Inflammatory macrophage treated with lipopolysaccharide for 1 hour (primary cell): Measurements from ENCODE around the gene NR0B2.
"Not testable (repeated sequence)": the region's sequence is repeated elsewhere in the genome, so short reads cannot be mapped to it uniquely, and the experiment has no call there.

Experiments used
- DNase-seq, 2 donors: peaks; one replicate each; pipeline ENCODE4 v3.0.0-alpha.2; 2020 to 2022

The NR0B2 gene

GRCh38 chr1:26913754-26914619, at the start of gene NR0B2:
Gene NR0B2 (minus strand): TSS chr1:26913975. CDS start chr1:26913940, 35 bp downstream.
- no peak for DNase-seq

GRCh38 chr1:26961826-26962225, 48.1 kb upstream of the NR0B2 start:
- DNase-seq, result no peak

GRCh38 chr1:26960625-26960966, 46.8 kb upstream of the NR0B2 start:
- no peak for DNase-seq

GRCh38 chr1:26959722-26960624, 46.2 kb upstream of the NR0B2 start, which contains the start of gene KDF1:
Gene KDF1 (minus strand): TSS chr1:26960468. CDS start chr1:26952380, 8,088 bp downstream.
- no peak for DNase-seq

GRCh38 chr1:26959270-26959669, 45.5 kb upstream of the NR0B2 start:
- no peak for DNase-seq

GRCh38 chr1:26957306-26957705, 43.5 kb upstream of the NR0B2 start:
- no peak for DNase-seq

- DNase-seq, result no peak
Observed at GRCh38 chr1:26956321-26956720, 42.5 kb upstream of the NR0B2 start.

- DNase-seq, result no peak
Observed at GRCh38 chr1:26953374-26953773, 39.6 kb upstream of the NR0B2 start.

GRCh38 chr1:26951821-26952497, 38.2 kb upstream of the NR0B2 start:
- no peak for DNase-seq

- DNase-seq, result no peak
Observed at GRCh38 chr1:26951216-26951615, 37.4 kb upstream of the NR0B2 start.

GRCh38 chr1:26950602-26951001, 36.8 kb upstream of the NR0B2 start:
- DNase-seq, result no peak

- no peak for DNase-seq
Observed at GRCh38 chr1:26949926-26950319, 36.1 kb upstream of the NR0B2 start.

- DNase-seq, result no peak
Observed at GRCh38 chr1:26949266-26949925, 35.6 kb upstream of the NR0B2 start.

GRCh38 chr1:26948725-26949057, 34.9 kb upstream of the NR0B2 start:
- not testable (repeated sequence) for DNase-seq

GRCh38 chr1:26946270-26946669, 32.5 kb upstream of the NR0B2 start:
- no peak for DNase-seq

- no peak for DNase-seq
Observed at GRCh38 chr1:26945728-26946127, 32.0 kb upstream of the NR0B2 start.

- DNase-seq, result no peak
Observed at GRCh38 chr1:26945138-26945537, 31.4 kb upstream of the NR0B2 start.

- no peak for DNase-seq
Observed at GRCh38 chr1:26942656-26943055, 28.9 kb upstream of the NR0B2 start.

GRCh38 chr1:26941311-26941710, 27.5 kb upstream of the NR0B2 start:
- DNase-seq, result no peak

GRCh38 chr1:26938659-26939025, 24.9 kb upstream of the NR0B2 start:
- no peak for DNase-seq

GRCh38 chr1:26938004-26938658, 24.4 kb upstream of the NR0B2 start:
- peak; percentile 13 to 50 for DNase-seq

GRCh38 chr1:26936823-26937222, 23.0 kb upstream of the NR0B2 start:
- DNase-seq, result no peak
